GM23338 (cell line): Measurements from ENCODE around the gene NGF. TPM values are rescaled to one million over a fixed set of nuclear protein-coding genes. Genes with fewer than 3 reads are reported as not detected.

Experiments
- ATAC-seq: fragments of 200-7000 bp; cut with Tn5 transposase; 3 replicates; pipeline ENCODE4 v1.9.1; 2020
- DNase-seq: peaks from one replicate; pipeline ENCODE4 v3.0.0-alpha.2; 2015; ENCODE audit warnings: low spot score
- H2AFZ ChIP-seq: fragments of 200-600 bp; sonication (generic); 2 replicates; pipeline ENCODE4 v1.8.0; 2016; ENCODE audit warnings: antibody characterized with exemption, mild to moderate bottlenecking, moderate library complexity
- H3F3A ChIP-seq: fragments of 200-600 bp; sonication (generic); replicated peaks from 2 replicates; pipeline ENCODE4 v1.8.0; 2017; ENCODE audit warnings: antibody characterized with exemption, mixed run types, low read depth
- H3K27ac ChIP-seq: fragments of 200-600 bp; sonication (generic); 2 replicates; pipeline ENCODE4 v1.6.1; 2016; ENCODE audit warnings: low read depth
- H3K27me3 ChIP-seq: fragments of 200-600 bp; sonication (generic); 2 replicates; pipeline ENCODE4 v1.8.0; 2016; ENCODE audit warnings: mild to moderate bottlenecking, mixed run types, moderate library complexity; ENCODE audit not compliant: insufficient read depth
- H3K36me3 ChIP-seq: fragments of 200-600 bp; sonication (generic); 2 replicates; pipeline ENCODE4 v1.8.0; 2016; ENCODE audit warnings: mild to moderate bottlenecking; ENCODE audit not compliant: insufficient read depth
- H3K4me1 ChIP-seq: fragments of 200-600 bp; sonication (generic); 2 replicates; pipeline ENCODE4 v1.8.0; 2016; ENCODE audit warnings: mild to moderate bottlenecking, moderate library complexity; ENCODE audit not compliant: insufficient read depth
- H3K4me2 ChIP-seq: fragments of 200-600 bp; sonication (generic); 2 replicates; pipeline ENCODE4 v1.7.1; 2017; ENCODE audit warnings: mixed run types
- H3K4me3 ChIP-seq: fragments of 200-600 bp; sonication (generic); 2 replicates; pipeline ENCODE4 v1.6.1; 2016; ENCODE audit warnings: mixed run types
- H3K79me2 ChIP-seq: fragments of 200-600 bp; sonication (generic); replicated peaks from 2 replicates; pipeline ENCODE4 v1.8.0; 2017; ENCODE audit warnings: mild to moderate bottlenecking; ENCODE audit not compliant: insufficient read depth
- H3K9me2 ChIP-seq: fragments of 200-600 bp; sonication (generic); 2 replicates; pipeline ENCODE4 v1.8.0; 2017; ENCODE audit not compliant: insufficient read depth
- H4K20me1 ChIP-seq: fragments of 200-600 bp; sonication (generic); replicated peaks from 2 replicates; pipeline ENCODE4 v1.8.0; 2017; ENCODE audit warnings: mild to moderate bottlenecking; ENCODE audit not compliant: insufficient read depth
- H3K27ac Mint-ChIP-seq: 2 replicates; pipeline ENCODE4 v1.8.0; 2020; ENCODE audit warnings: inconsistent platforms, mild to moderate bottlenecking, moderate library complexity, mixed read lengths
- H3K27me3 Mint-ChIP-seq: 3 replicates; pipeline ENCODE4 v1.8.0; 2022; ENCODE audit warnings: low read depth, mild to moderate bottlenecking, moderate library complexity, mixed read lengths, inconsistent platforms; ENCODE audit not compliant: insufficient read depth, poor library complexity
- H3K36me3 Mint-ChIP-seq: 3 replicates; pipeline ENCODE4 v1.8.0; 2021; ENCODE audit warnings: low read depth, mild to moderate bottlenecking, inconsistent platforms, moderate library complexity, mixed read lengths
- H3K4me1 Mint-ChIP-seq: 3 replicates; pipeline ENCODE4 v1.8.0; 2020; ENCODE audit warnings: mild to moderate bottlenecking, inconsistent platforms, mixed read lengths
- H3K4me3 Mint-ChIP-seq: 3 replicates; pipeline ENCODE4 v1.8.0; 2021; ENCODE audit warnings: moderate library complexity, mild to moderate bottlenecking, inconsistent platforms, mixed read lengths
- H3K9me3 Mint-ChIP-seq: 3 replicates; pipeline ENCODE4 v1.8.0; 2020; ENCODE audit warnings: moderate library complexity, mild to moderate bottlenecking, inconsistent platforms, mixed read lengths
- CREB1 ChIP-seq: fragments of 250-450 bp; sonication (Bioruptor Pico); IDR thresholded peaks from 2 replicates; pipeline ENCODE4 v1.5.0; 2020; ENCODE audit warnings: low read depth, mild to moderate bottlenecking, moderate library complexity
- CTCF ChIP-seq, 2 experiments: fragments of 200-600 bp in 1 of 2; sonication (generic) in 1 of 2; conservative IDR thresholded peaks; 2 replicates each; pipeline versions ENCODE4 v1.5.1 to v1.6.1; 2016 to 2017; ENCODE audit warnings: antibody characterized with exemption in 2 of 2, low read depth in 2 of 2, mild to moderate bottlenecking in 2 of 2, moderate library complexity in 1 of 2
- ETS1 ChIP-seq: IDR thresholded peaks from 2 replicates; pipeline ENCODE4 v1.6.1; 2016; ENCODE audit warnings: antibody characterized with exemption
- EZH2 ChIP-seq: fragments of 200-600 bp; sonication (generic); IDR thresholded peaks from one replicate; pipeline ENCODE4 v1.8.0; 2017; ENCODE audit warnings: antibody characterized with exemption, mild to moderate bottlenecking, low read depth; ENCODE audit not compliant: unreplicated experiment
- EZH2phosphoT487 ChIP-seq: fragments of 200-600 bp; sonication (generic); IDR thresholded peaks from one replicate; pipeline ENCODE4 v1.8.1; 2018; ENCODE audit warnings: antibody characterized with exemption; ENCODE audit not compliant: unreplicated experiment
- JUNB ChIP-seq: IDR thresholded peaks from one replicate; pipeline ENCODE4 v1.6.1; 2016; ENCODE audit warnings: antibody characterized with exemption; ENCODE audit not compliant: unreplicated experiment
- NANOG ChIP-seq: IDR thresholded peaks from 2 replicates; pipeline ENCODE4 v1.6.1; 2016; ENCODE audit warnings: antibody characterized with exemption, borderline replicate concordance
- POLR2AphosphoS5 ChIP-seq: IDR thresholded peaks from 2 replicates; pipeline ENCODE4 v1.6.1; 2016; ENCODE audit warnings: antibody characterized with exemption, low read depth
- REST ChIP-seq: IDR thresholded peaks from one replicate; pipeline ENCODE4 v1.6.1; 2018; ENCODE audit warnings: antibody characterized with exemption; ENCODE audit not compliant: unreplicated experiment
- STAT1 ChIP-seq: IDR thresholded peaks from one replicate; pipeline ENCODE4 v1.6.1; 2016; ENCODE audit warnings: antibody characterized with exemption; ENCODE audit not compliant: unreplicated experiment
- ZNF114 ChIP-seq: fragments of 250-450 bp; sonication (Bioruptor Pico); IDR thresholded peaks from 2 replicates; pipeline ENCODE4 v1.5.0; 2020; ENCODE audit warnings: mild to moderate bottlenecking, moderate library complexity
- ZNF331 ChIP-seq: fragments of 250-450 bp; sonication (Bioruptor Pico); IDR thresholded peaks from 2 replicates; pipeline ENCODE4 v1.5.0; 2020; ENCODE audit warnings: low read depth, mild to moderate bottlenecking, moderate library complexity
- polyA plus RNA-seq: library from polyadenylated mRNA; unstranded; fragments of >200 nt; fragmentation: Nextera tagmentation; extraction: Ambion mirVana; gene quantifications from 2 replicates; pipeline ENCODE4 v1.2.1, GENCODE V29; 2016
- total RNA-seq: library from RNA; depleted of rRNA; stranded (reverse); fragments of >200 nt; shearing (Covaris generic); gene quantifications from 2 replicates; pipeline ENCODE4 v1.2.3, GENCODE V29; 2014

Gene NGF
- total and polyA plus RNA-seq, 2 experiments from 2014 or later = 0.28 to 0.92 TPM

GRCh38 chr1:115324649-115325420 is 13.2 kb downstream of the NGF start:
- H3K27me3 ChIP-seq = no peaks in the 10 kb centered on the region
- no peaks in the 10 kb centered on the region for H3K36me3 Mint-ChIP-seq
- H3F3A ChIP-seq = no peaks in the 10 kb centered on the region
- H3K27me3 Mint-ChIP-seq = no peaks in the 10 kb centered on the region
- ATAC-seq (no peak), DNase-seq (no peak)
- H4K20me1 ChIP-seq = no peaks in the 10 kb centered on the region
- no peaks in the 10 kb centered on the region for H3K36me3 ChIP-seq
- H3K4me1 Mint-ChIP-seq = peaks cover 13% of the 10 kb centered on the region; the same call in 2 of the 3 replicates
- H3K27ac Mint-ChIP-seq = no peak overlapping the region
- H3K9me2 ChIP-seq = 0 out of 2 replicates have a peak, but pooled peaks cover 6% of the 10 kb centered on the region
- H3K4me3 Mint-ChIP-seq = no peak overlapping the region
- no peak overlapping the region for H3K27ac ChIP-seq
- H3K4me3 ChIP-seq = no peak overlapping the region
- TF ChIP-seq ZNF114 (CRISPR knock-in tag) = no peak
- H2AFZ ChIP-seq = no peak overlapping the region
- H3K79me2 ChIP-seq = no peaks in the 10 kb centered on the region
- no peak overlapping the region for H3K4me2 ChIP-seq
- no peaks in the 10 kb centered on the region for H3K4me1 ChIP-seq
- no peaks in the 10 kb centered on the region for H3K9me3 Mint-ChIP-seq

GRCh38 chr1:115323366-115324004 is 14.6 kb downstream of the NGF start:
- Histone ChIP-seq H3K27ac (no peak overlapping the region), H3K9me2 (0 out of 2 replicates have a peak, but pooled peaks cover 6% of the 10 kb centered on the region), H3F3A (no peaks in the 10 kb centered on the region), H2AFZ (no peak overlapping the region), H3K36me3 (no peaks in the 10 kb centered on the region), H3K4me2 (no peak overlapping the region), H3K4me1 (no peaks in the 10 kb centered on the region), H4K20me1 (no peaks in the 10 kb centered on the region), H3K4me3 (no peak overlapping the region), H3K27me3 (no peaks in the 10 kb centered on the region), H3K79me2 (no peaks in the 10 kb centered on the region)
- Mint-ChIP-seq H3K4me3 (no peak overlapping the region), H3K9me3 (no peaks in the 10 kb centered on the region), H3K36me3 (no peaks in the 10 kb centered on the region), H3K27ac (no peak overlapping the region), H3K4me1 (peaks cover 13% of the 10 kb centered on the region; the same call in 2 of the 3 replicates), H3K27me3 (no peaks in the 10 kb centered on the region)
- DNase-seq (no peak), ATAC-seq (no peak)
- TF ChIP-seq CTCF (conservative IDR thresholded peaks at IDR 0.05; ENCODE audit: low read depth in 2 of 2) = no peak
- no peak for TF ChIP-seq ZNF114 (CRISPR knock-in tag)
- no peak for TF ChIP-seq NANOG
- no peak for TF ChIP-seq EZH2phosphoT487
- TF ChIP-seq CREB1 = no peak
- no peak for TF ChIP-seq ETS1
- no peak for TF ChIP-seq EZH2
- TF ChIP-seq POLR2AphosphoS5 = no peak
- TF ChIP-seq ZNF331 = no peak
- TF ChIP-seq STAT1 = no peak
- TF ChIP-seq JUNB = no peak
- no peak for TF ChIP-seq REST
